Stimulated activated CD4-positive, alpha-beta T cell treated with anti-CD3 and anti-CD28 coated beads, Interleukin-1b, Interleukin-23, amount 100 ng/mL, for 48 hours (primary cell): ENCODE results near the gene AIPL1.

ENCODE experiments used
- DNase-seq: peaks from one replicate; pipeline ENCODE4 v3.0.0-alpha.2; 2020

The AIPL1 gene

GRCh38 chr17:6413065-6413464 lies 21.9 kb downstream of the AIPL1 start:
- DNase-seq = no peak

GRCh38 chr17:6408735-6409134 lies 26.2 kb downstream of the AIPL1 start:
- no peak for DNase-seq

- no peak for DNase-seq
Measured at GRCh38 chr17:6408276-6408675, 26.6 kb downstream of the AIPL1 start.

- no peak for DNase-seq
Measured at GRCh38 chr17:6402258-6402657, 32.7 kb downstream of the AIPL1 start.

GRCh38 chr17:6398955-6399354 lies 36.0 kb downstream of the AIPL1 start:
- DNase-seq = no peak

GRCh38 chr17:6394055-6394606 lies 40.8 kb downstream of the AIPL1 start:
- no peak for DNase-seq

GRCh38 chr17:6393351-6393952 lies 41.5 kb downstream of the AIPL1 start:
- DNase-seq = no peak

- DNase-seq = no peak
Measured at GRCh38 chr17:6392609-6393350, 42.1 kb downstream of the AIPL1 start.

- DNase-seq = no peak
Measured at GRCh38 chr17:6388416-6388815, 46.5 kb downstream of the AIPL1 start.

GRCh38 chr17:6387858-6388257 lies 47.1 kb downstream of the AIPL1 start:
- DNase-seq = no peak

- no peak for DNase-seq
Measured at GRCh38 chr17:6387442-6387841, 47.5 kb downstream of the AIPL1 start.

GRCh38 chr17:6386041-6386630 lies 48.8 kb downstream of the AIPL1 start:
- no peak for DNase-seq

- no peak for DNase-seq
Measured at GRCh38 chr17:6384481-6384880, 50.4 kb downstream of the AIPL1 start.

- DNase-seq = no peak
Measured at GRCh38 chr17:6381526-6382465, 53.1 kb downstream of the AIPL1 start.

- DNase-seq = no peak
Measured at GRCh38 chr17:6380915-6381438, 53.9 kb downstream of the AIPL1 start.

GRCh38 chr17:6377906-6378305 lies 57.0 kb downstream of the AIPL1 start:
- no peak for DNase-seq

GRCh38 chr17:6376931-6377361 lies 58.0 kb downstream of the AIPL1 start:
- DNase-seq = no peak

- peak; percentile 81 for DNase-seq
Measured at GRCh38 chr17:6374761-6375312, 60.1 kb downstream of the AIPL1 start.

GRCh38 chr17:6374271-6374691 lies 60.6 kb downstream of the AIPL1 start:
- DNase-seq = no peak
